Right atrium auricular region (tissue), 2 donors: Measurements from ENCODE around the gene N4BP2L1. TPM values are rescaled to one million over a fixed set of nuclear protein-coding genes. Genes with fewer than 3 reads are reported as not detected.

Source experiments
- DNase-seq: peaks from one replicate; pipeline ENCODE4 v3.0.0-alpha.2; 2019; ENCODE audit warnings: low spot score
- H3K27ac ChIP-seq, 2 donors: fragments of 200-600 bp; sonication (generic); 1 replicate in 1 of 2; 2 replicates in 1 of 2; pipeline ENCODE4 v1.5.1; 2016 to 2019
- H3K27me3 ChIP-seq, 2 donors: fragments of 200-600 bp; sonication (generic); one replicate each; pipeline versions ENCODE4 v1.5.1 to v1.6.0; 2017 to 2019
- H3K36me3 ChIP-seq: fragments of 200-600 bp; sonication (generic); one replicate; pipeline ENCODE4 v1.5.1; 2016
- H3K4me1 ChIP-seq, 2 donors: fragments of 200-600 bp; sonication (generic); one replicate each; pipeline versions ENCODE4 v1.5.1 to v1.6.0; 2017 to 2019
- H3K4me3 ChIP-seq, 2 donors: fragments of 200-600 bp; sonication (generic); 1 replicate in 1 of 2; 2 replicates in 1 of 2; pipeline ENCODE4 v1.5.1; 2017 to 2019; ENCODE audit warnings: mild to moderate bottlenecking in 1 of 2, moderate library complexity in 1 of 2
- H3K9me3 ChIP-seq, 2 donors: fragments of 200-600 bp; sonication (generic); one replicate each; pipeline ENCODE4 v1.5.1; 2019
- total RNA-seq, 2 donors: library from RNA; depleted of rRNA; stranded (reverse); fragments of >200 nt; gene quantifications; one replicate each; pipeline ENCODE4 v1.1.0, GENCODE V29; 2016
- TF ChIP-seq, protein P1 (sequence below), 2 donors: fragments of 200-600 bp; sonication (generic); IDR thresholded peaks; one replicate each; pipeline ENCODE4 v1.5.1; 2019; ENCODE audit warnings: antibody characterized with exemption in 2 of 2

Gene N4BP2L1
- total RNA-seq, 2 donors from 2014 or later: 3.4 to 5.7 TPM

- Histone ChIP-seq H3K27ac (no peak overlapping the region), H3K4me1 (peaks cover 0 to 19% of the 10 kb centered on the region in 2 donors), H3K27me3 (no peaks in the 10 kb centered on the region), H3K4me3 (no peak overlapping the region), H3K36me3 (peaks cover 11% of the 10 kb centered on the region), H3K9me3 (no peaks in the 10 kb centered on the region)
- DNase-seq: no peak
- TF ChIP-seq, protein P1, sequence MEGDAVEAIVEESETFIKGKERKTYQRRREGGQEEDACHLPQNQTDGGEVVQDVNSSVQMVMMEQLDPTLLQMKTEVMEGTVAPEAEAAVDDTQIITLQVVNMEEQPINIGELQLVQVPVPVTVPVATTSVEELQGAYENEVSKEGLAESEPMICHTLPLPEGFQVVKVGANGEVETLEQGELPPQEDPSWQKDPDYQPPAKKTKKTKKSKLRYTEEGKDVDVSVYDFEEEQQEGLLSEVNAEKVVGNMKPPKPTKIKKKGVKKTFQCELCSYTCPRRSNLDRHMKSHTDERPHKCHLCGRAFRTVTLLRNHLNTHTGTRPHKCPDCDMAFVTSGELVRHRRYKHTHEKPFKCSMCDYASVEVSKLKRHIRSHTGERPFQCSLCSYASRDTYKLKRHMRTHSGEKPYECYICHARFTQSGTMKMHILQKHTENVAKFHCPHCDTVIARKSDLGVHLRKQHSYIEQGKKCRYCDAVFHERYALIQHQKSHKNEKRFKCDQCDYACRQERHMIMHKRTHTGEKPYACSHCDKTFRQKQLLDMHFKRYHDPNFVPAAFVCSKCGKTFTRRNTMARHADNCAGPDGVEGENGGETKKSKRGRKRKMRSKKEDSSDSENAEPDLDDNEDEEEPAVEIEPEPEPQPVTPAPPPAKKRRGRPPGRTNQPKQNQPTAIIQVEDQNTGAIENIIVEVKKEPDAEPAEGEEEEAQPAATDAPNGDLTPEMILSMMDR (IDR thresholded peaks at IDR 0.05): no peak
These were observed 2.3 kb upstream of the N4BP2L1 start for GRCh38 chr13:32430018-32430747.

- no peaks in the 10 kb centered on the region for H3K27me3 ChIP-seq
- H3K36me3 ChIP-seq: peaks cover 7% of the 10 kb centered on the region
- H3K27ac ChIP-seq: peak overlapping the region in 1 of 2 donors; percentile 90
- TF ChIP-seq, protein P1 (IDR thresholded peaks at IDR 0.05): no peak
- H3K4me3 ChIP-seq: no peak overlapping the region
- H3K9me3 ChIP-seq: no peaks in the 10 kb centered on the region
- no peak for DNase-seq
- H3K4me1 ChIP-seq: peaks cover 0 to 19% of the 10 kb centered on the region in 2 donors
These were observed 1.5 kb upstream of the N4BP2L1 start for GRCh38 chr13:32429433-32429909.

DNA sequence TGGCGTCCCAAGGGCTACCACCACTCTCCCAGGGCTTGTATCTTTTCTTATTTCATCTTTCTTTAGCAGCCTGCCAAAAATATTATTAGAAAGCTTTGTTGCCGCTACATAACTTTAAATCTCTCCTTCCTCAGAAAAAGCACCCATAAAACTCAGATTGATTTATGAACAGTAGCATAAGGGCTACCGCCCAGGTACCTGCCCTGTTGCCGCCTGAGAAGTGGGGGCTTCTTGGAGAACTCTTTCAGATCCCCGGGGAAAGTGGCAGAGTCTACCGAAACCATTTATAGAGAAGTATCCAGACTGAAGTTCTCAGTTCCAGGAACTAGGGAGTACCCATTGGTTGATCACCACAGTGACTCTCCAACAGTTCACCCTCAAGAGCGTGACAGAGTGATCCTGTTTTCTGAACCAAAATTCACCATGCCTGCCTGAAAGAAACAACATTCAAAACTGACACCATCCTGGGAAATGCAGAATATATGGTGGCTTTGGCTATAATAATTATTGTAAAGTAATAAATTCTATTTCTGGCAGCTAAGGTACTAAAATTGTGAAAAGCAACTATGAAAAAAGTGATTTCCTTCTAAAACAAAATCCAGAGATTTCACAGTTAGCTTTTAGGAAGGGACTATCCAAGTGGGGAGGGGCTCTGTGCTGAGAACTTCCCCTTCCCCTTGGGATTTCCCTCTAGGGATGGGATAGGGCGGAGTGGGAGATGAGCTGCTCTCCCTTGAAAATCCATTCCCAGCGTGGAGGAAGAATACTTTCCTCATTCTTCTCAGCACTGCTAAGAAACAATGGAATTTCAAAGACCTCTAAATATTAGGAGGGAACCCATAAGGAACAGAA, 877 bp upstream of the N4BP2L1 start:
- TF ChIP-seq, protein P1 (IDR thresholded peaks at IDR 0.05): no peak
- H3K27ac ChIP-seq: peak overlapping the region; percentile 79 to 90
- peaks cover 5% of the 10 kb centered on the region for H3K36me3 ChIP-seq
- no peaks in the 10 kb centered on the region for H3K9me3 ChIP-seq
- no peaks in the 10 kb centered on the region for H3K27me3 ChIP-seq
- H3K4me3 ChIP-seq: peak overlapping the region; percentile 64 to 74
- peaks cover 0 to 19% of the 10 kb centered on the region in 2 donors for H3K4me1 ChIP-seq
- DNase-seq: no peak

- H3K27me3 ChIP-seq: no peaks in the 10 kb centered on the region
- peak overlapping the region; percentile 79 to 90 for H3K27ac ChIP-seq
- peaks cover 5% of the 10 kb centered on the region for H3K36me3 ChIP-seq
- peak overlapping the region; percentile 64 to 74 for H3K4me3 ChIP-seq
- peaks cover 0 to 19% of the 10 kb centered on the region in 2 donors for H3K4me1 ChIP-seq
- no peak for DNase-seq
- TF ChIP-seq, protein P1 (IDR thresholded peaks at IDR 0.05): no peak
- no peaks in the 10 kb centered on the region for H3K9me3 ChIP-seq
These were observed 709 bp downstream of the N4BP2L1 start for GRCh38 chr13:32426990-32427851.
